ENCODE measurements around the gene POLR2C.

POLR2C gene

GRCh38 chr16:57500578-57501111 is 38.2 kb downstream of the POLR2C start:
- Mint-ChIP-seq H3K4me1 (ENCODE audit: low read depth) (peaks cover 9% of the 10 kb centered on the region), H3K4me3 (no peak overlapping the region), H3K27ac (no peak overlapping the region), H3K36me3 (ENCODE audit: low read depth) (no peaks in the 10 kb centered on the region), H3K9me3 (no peaks in the 10 kb centered on the region), H3K27me3 (no peaks in the 10 kb centered on the region)
- no peak for DNase-seq

GRCh38 chr16:57501492-57501891 is 39.0 kb downstream of the POLR2C start:
- Mint-ChIP-seq H3K27ac (no peak overlapping the region), H3K4me3 (no peak overlapping the region), H3K4me1 (ENCODE audit: low read depth) (peaks cover 9% of the 10 kb centered on the region), H3K27me3 (no peaks in the 10 kb centered on the region), H3K36me3 (ENCODE audit: low read depth) (no peaks in the 10 kb centered on the region), H3K9me3 (no peaks in the 10 kb centered on the region)
- DNase-seq = no peak

- Mint-ChIP-seq H3K27ac (no peak overlapping the region), H3K4me1 (ENCODE audit: low read depth) (peaks cover 9% of the 10 kb centered on the region), H3K9me3 (no peaks in the 10 kb centered on the region), H3K36me3 (ENCODE audit: low read depth) (no peaks in the 10 kb centered on the region), H3K4me3 (no peak overlapping the region), H3K27me3 (no peaks in the 10 kb centered on the region)
- no peak for DNase-seq
Measured at GRCh38 chr16:57502048-57502775, 39.7 kb downstream of the POLR2C start.

GRCh38 chr16:57503366-57503765 is 40.9 kb downstream of the POLR2C start:
- H3K27me3 Mint-ChIP-seq = no peaks in the 10 kb centered on the region
- peaks cover 9% of the 10 kb centered on the region for H3K4me1 Mint-ChIP-seq (ENCODE audit: low read depth)
- no peak overlapping the region for H3K27ac Mint-ChIP-seq
- H3K9me3 Mint-ChIP-seq = no peaks in the 10 kb centered on the region
- DNase-seq = no peak
- no peaks in the 10 kb centered on the region for H3K36me3 Mint-ChIP-seq (ENCODE audit: low read depth)
- no peak overlapping the region for H3K4me3 Mint-ChIP-seq

- H3K4me3 Mint-ChIP-seq = no peak overlapping the region
- H3K36me3 Mint-ChIP-seq (ENCODE audit: low read depth) = no peaks in the 10 kb centered on the region
- H3K4me1 Mint-ChIP-seq (ENCODE audit: low read depth) = peaks cover 9% of the 10 kb centered on the region
- no peak overlapping the region for H3K27ac Mint-ChIP-seq
- H3K9me3 Mint-ChIP-seq = no peaks in the 10 kb centered on the region
- no peaks in the 10 kb centered on the region for H3K27me3 Mint-ChIP-seq
- no peak for DNase-seq
Measured at GRCh38 chr16:57504001-57504400, 41.5 kb downstream of the POLR2C start.

GRCh38 chr16:57504491-57504890 is 42.0 kb downstream of the POLR2C start:
- Mint-ChIP-seq H3K27ac (no peak overlapping the region), H3K9me3 (no peaks in the 10 kb centered on the region), H3K27me3 (no peaks in the 10 kb centered on the region), H3K36me3 (ENCODE audit: low read depth) (no peaks in the 10 kb centered on the region), H3K4me3 (no peak overlapping the region), H3K4me1 (ENCODE audit: low read depth) (peaks cover 9% of the 10 kb centered on the region)
- DNase-seq = no peak

GRCh38 chr16:57505169-57505568 is 42.7 kb downstream of the POLR2C start:
- H3K4me1 Mint-ChIP-seq (ENCODE audit: low read depth) = peaks cover 9% of the 10 kb centered on the region
- H3K27me3 Mint-ChIP-seq = no peaks in the 10 kb centered on the region
- no peak overlapping the region for H3K4me3 Mint-ChIP-seq
- H3K9me3 Mint-ChIP-seq = no peaks in the 10 kb centered on the region
- DNase-seq = no peak
- H3K36me3 Mint-ChIP-seq (ENCODE audit: low read depth) = no peaks in the 10 kb centered on the region
- H3K27ac Mint-ChIP-seq = no peak overlapping the region

GRCh38 chr16:57507136-57508034 is 44.9 kb downstream of the POLR2C start:
- no peak for DNase-seq
- no peak overlapping the region for H3K4me3 Mint-ChIP-seq
- H3K4me1 Mint-ChIP-seq (ENCODE audit: low read depth) = no peaks in the 10 kb centered on the region
- no peaks in the 10 kb centered on the region for H3K9me3 Mint-ChIP-seq
- H3K36me3 Mint-ChIP-seq (ENCODE audit: low read depth) = peaks cover 6% of the 10 kb centered on the region
- H3K27me3 Mint-ChIP-seq = no peaks in the 10 kb centered on the region
- no peak overlapping the region for H3K27ac Mint-ChIP-seq

GRCh38 chr16:57508035-57508425 is 45.6 kb downstream of the POLR2C start:
- no peak overlapping the region for H3K27ac Mint-ChIP-seq
- H3K9me3 Mint-ChIP-seq = no peaks in the 10 kb centered on the region
- H3K27me3 Mint-ChIP-seq = no peaks in the 10 kb centered on the region
- DNase-seq = no peak
- H3K36me3 Mint-ChIP-seq (ENCODE audit: low read depth) = peaks cover 11% of the 10 kb centered on the region
- no peaks in the 10 kb centered on the region for H3K4me1 Mint-ChIP-seq (ENCODE audit: low read depth)
- no peak overlapping the region for H3K4me3 Mint-ChIP-seq

GRCh38 chr16:57509231-57509923 is 46.9 kb downstream of the POLR2C start:
- no peak for DNase-seq
- H3K27ac Mint-ChIP-seq = no peak overlapping the region
- H3K4me1 Mint-ChIP-seq (ENCODE audit: low read depth) = no peaks in the 10 kb centered on the region
- H3K9me3 Mint-ChIP-seq = no peaks in the 10 kb centered on the region
- peaks cover 21% of the 10 kb centered on the region for H3K36me3 Mint-ChIP-seq (ENCODE audit: low read depth)
- no peak overlapping the region for H3K4me3 Mint-ChIP-seq
- no peaks in the 10 kb centered on the region for H3K27me3 Mint-ChIP-seq

GRCh38 chr16:57510016-57510871 is 47.8 kb downstream of the POLR2C start:
- Mint-ChIP-seq H3K36me3 (ENCODE audit: low read depth) (peaks cover 24% of the 10 kb centered on the region), H3K27ac (no peak overlapping the region), H3K4me3 (no peak overlapping the region), H3K27me3 (no peaks in the 10 kb centered on the region), H3K9me3 (no peaks in the 10 kb centered on the region), H3K4me1 (ENCODE audit: low read depth) (no peaks in the 10 kb centered on the region)
- no peak for DNase-seq

- Mint-ChIP-seq H3K36me3 (ENCODE audit: low read depth) (peaks cover 32% of the 10 kb centered on the region), H3K27me3 (no peaks in the 10 kb centered on the region), H3K9me3 (no peaks in the 10 kb centered on the region), H3K27ac (no peak overlapping the region), H3K4me3 (no peak overlapping the region), H3K4me1 (ENCODE audit: low read depth) (no peaks in the 10 kb centered on the region)
- DNase-seq = no peak
Measured at GRCh38 chr16:57512296-57513001, 50.0 kb downstream of the POLR2C start.

GRCh38 chr16:57513371-57514102 is 51.1 kb downstream of the POLR2C start:
- no peaks in the 10 kb centered on the region for H3K9me3 Mint-ChIP-seq
- no peaks in the 10 kb centered on the region for H3K27me3 Mint-ChIP-seq
- H3K4me1 Mint-ChIP-seq (ENCODE audit: low read depth) = no peaks in the 10 kb centered on the region
- H3K4me3 Mint-ChIP-seq = no peak overlapping the region
- no peak overlapping the region for H3K27ac Mint-ChIP-seq
- peaks cover 40% of the 10 kb centered on the region for H3K36me3 Mint-ChIP-seq (ENCODE audit: low read depth)
- no peak for DNase-seq

Data from activated T-cell treated with anti-CD3 and anti-CD28 coated beads, Interleukin-2, amount 50 U/mL, for 24 hours (primary cell).